ENCODE measurements around the gene VTI1A. TPM values are rescaled to one million over a fixed set of nuclear protein-coding genes. Genes with fewer than 3 reads are reported as not detected.

Gene VTI1A
- polyA plus RNA-seq, 1 of the 3 experiments (the other 2 are of a cell fraction): 8.3 TPM

DNA sequence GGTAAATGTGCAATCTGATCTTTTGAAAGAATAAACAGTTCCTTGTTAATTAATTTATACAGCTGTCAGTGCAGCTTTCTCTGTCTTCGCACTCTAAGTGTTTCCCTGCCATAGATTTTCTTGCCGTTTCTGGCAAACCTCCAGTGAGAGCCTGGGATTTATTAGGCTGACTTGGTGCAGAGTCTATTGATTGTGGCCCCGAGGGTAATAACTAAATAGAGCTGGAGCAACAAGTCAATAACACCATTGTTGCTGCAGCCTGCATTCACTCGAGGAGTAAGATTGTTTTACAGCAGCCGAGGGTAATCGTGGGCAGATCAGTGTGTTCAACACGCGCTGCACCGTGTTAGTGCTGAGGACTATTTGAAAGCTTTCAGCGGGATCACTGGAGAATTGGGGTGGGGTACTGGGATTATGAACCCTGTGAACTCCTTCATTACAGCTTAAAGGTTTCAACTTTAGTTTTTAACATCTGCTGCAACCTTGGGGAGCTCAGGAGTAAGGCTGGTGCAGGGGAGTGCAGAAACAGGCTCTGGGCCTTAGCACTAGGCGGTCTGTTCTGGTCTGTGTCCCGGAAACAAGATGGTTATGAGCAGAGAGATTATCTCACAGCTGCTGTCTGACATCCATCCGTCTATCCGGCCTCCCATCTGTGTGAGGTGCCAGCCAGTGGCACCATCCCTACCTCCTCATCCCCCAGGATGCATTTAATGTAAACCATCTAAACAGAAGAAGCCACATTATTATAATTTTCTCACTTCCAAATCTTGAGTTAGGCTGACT, 329.1 kb downstream of the VTI1A start (continued):
- no peak for TF ChIP-seq NRF1 (IDR thresholded peaks at IDR 0.05; ENCODE audit: low read depth, low read length)
- no peak for TF ChIP-seq FOXM1 (IDR thresholded peaks at IDR 0.05; ENCODE audit: low read depth)
- TF ChIP-seq, protein P1, sequence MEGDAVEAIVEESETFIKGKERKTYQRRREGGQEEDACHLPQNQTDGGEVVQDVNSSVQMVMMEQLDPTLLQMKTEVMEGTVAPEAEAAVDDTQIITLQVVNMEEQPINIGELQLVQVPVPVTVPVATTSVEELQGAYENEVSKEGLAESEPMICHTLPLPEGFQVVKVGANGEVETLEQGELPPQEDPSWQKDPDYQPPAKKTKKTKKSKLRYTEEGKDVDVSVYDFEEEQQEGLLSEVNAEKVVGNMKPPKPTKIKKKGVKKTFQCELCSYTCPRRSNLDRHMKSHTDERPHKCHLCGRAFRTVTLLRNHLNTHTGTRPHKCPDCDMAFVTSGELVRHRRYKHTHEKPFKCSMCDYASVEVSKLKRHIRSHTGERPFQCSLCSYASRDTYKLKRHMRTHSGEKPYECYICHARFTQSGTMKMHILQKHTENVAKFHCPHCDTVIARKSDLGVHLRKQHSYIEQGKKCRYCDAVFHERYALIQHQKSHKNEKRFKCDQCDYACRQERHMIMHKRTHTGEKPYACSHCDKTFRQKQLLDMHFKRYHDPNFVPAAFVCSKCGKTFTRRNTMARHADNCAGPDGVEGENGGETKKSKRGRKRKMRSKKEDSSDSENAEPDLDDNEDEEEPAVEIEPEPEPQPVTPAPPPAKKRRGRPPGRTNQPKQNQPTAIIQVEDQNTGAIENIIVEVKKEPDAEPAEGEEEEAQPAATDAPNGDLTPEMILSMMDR (IDR thresholded peaks at IDR 0.05): no peak
- TF ChIP-seq GATA2 (CRISPR knock-in tag; IDR thresholded peaks at IDR 0.05): peak; percentile 79
- TF ChIP-seq RCOR1 (IDR thresholded peaks at IDR 0.05; ENCODE audit: low read length): peak; percentile 73
- no peak for TF ChIP-seq YY1 (IDR thresholded peaks at IDR 0.05; ENCODE audit: low read depth)
- TF ChIP-seq, protein P2, sequence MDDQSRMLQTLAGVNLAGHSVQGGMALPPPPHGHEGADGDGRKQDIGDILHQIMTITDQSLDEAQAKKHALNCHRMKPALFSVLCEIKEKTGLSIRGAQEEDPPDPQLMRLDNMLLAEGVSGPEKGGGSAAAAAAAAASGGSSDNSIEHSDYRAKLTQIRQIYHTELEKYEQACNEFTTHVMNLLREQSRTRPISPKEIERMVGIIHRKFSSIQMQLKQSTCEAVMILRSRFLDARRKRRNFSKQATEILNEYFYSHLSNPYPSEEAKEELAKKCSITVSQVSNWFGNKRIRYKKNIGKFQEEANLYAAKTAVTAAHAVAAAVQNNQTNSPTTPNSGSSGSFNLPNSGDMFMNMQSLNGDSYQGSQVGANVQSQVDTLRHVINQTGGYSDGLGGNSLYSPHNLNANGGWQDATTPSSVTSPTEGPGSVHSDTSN (IDR thresholded peaks at IDR 0.05): no peak
- TF ChIP-seq RFX5 (IDR thresholded peaks at IDR 0.05; ENCODE audit: low read length): no peak
- TF ChIP-seq RAD21 (IDR thresholded peaks at IDR 0.05; ENCODE audit: low read length): peak; percentile 23; the same call in 1 of the 2 replicates

DNA sequence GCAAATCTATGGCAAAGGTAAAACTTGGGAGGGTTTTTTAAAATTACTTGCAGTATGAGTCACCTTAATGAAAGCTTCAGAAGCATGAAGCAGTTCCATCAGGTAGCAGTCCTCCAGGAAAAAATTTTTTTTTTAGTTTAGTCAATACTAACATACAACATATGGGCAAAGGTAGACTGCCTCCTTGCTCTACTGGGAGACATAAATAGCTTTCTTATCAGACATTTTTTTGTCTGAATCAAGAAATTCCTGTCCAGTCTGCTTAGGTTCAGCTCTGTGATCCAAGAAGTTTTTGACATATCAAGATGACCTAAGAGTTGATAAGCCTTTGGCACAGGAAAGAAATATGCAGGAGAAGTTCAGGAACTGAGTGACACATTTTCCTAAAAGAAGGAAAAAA, 331.6 kb downstream of the VTI1A start:
- no peak for DNase-seq
- peaks cover 10% of the 10 kb centered on the region for H3F3A ChIP-seq (replicated peaks; ENCODE audit: insufficient read depth)
- CTCF ChIA-PET: interaction anchor here (0.7 to 1.6 kb wide), 2 partner anchors 16 to 606 kb away, joined by 3 to 5 read pairs; no protein-coding TSS in a partner anchor

More for the DNA sequence above, 331.6 kb downstream of the VTI1A start:
- POLR2A ChIA-PET: no interaction called here
- H3K4me2 ChIP-seq: peak overlapping the region; percentile 8; the same call in 1 of the 2 replicates
- peaks cover 4 to 31% of the 10 kb centered on the region in 2 experiments; a peak in 3 of 4 replicates for H3K4me1 ChIP-seq (ENCODE audit: control insufficient read depth in 1 of 2, insufficient read depth in 2 of 2, low read depth in 1 of 2, low read length in 1 of 2)
- TF ChIP-seq MXI1 (IDR thresholded peaks at IDR 0.05; ENCODE audit: low read depth, low read length): no peak
- no peak for TF ChIP-seq FOXM1 (IDR thresholded peaks at IDR 0.05; ENCODE audit: low read depth)
- TF ChIP-seq JUND (IDR thresholded peaks at IDR 0.05): peak; percentile 65
- TF ChIP-seq GATA2 (CRISPR knock-in tag; IDR thresholded peaks at IDR 0.05): no peak
- TF ChIP-seq SIN3A (IDR thresholded peaks at IDR 0.05; ENCODE audit: borderline replicate concordance, low read depth, low read length): 0 out of 2 replicates have a peak, but pooled peaks have one; percentile 32
- peak; percentile 51; the same call in 1 of the 2 replicates for TF ChIP-seq POLR2AphosphoS5 (IDR thresholded peaks at IDR 0.05; ENCODE audit: low read depth, low read length)
- TF ChIP-seq, protein P3, sequence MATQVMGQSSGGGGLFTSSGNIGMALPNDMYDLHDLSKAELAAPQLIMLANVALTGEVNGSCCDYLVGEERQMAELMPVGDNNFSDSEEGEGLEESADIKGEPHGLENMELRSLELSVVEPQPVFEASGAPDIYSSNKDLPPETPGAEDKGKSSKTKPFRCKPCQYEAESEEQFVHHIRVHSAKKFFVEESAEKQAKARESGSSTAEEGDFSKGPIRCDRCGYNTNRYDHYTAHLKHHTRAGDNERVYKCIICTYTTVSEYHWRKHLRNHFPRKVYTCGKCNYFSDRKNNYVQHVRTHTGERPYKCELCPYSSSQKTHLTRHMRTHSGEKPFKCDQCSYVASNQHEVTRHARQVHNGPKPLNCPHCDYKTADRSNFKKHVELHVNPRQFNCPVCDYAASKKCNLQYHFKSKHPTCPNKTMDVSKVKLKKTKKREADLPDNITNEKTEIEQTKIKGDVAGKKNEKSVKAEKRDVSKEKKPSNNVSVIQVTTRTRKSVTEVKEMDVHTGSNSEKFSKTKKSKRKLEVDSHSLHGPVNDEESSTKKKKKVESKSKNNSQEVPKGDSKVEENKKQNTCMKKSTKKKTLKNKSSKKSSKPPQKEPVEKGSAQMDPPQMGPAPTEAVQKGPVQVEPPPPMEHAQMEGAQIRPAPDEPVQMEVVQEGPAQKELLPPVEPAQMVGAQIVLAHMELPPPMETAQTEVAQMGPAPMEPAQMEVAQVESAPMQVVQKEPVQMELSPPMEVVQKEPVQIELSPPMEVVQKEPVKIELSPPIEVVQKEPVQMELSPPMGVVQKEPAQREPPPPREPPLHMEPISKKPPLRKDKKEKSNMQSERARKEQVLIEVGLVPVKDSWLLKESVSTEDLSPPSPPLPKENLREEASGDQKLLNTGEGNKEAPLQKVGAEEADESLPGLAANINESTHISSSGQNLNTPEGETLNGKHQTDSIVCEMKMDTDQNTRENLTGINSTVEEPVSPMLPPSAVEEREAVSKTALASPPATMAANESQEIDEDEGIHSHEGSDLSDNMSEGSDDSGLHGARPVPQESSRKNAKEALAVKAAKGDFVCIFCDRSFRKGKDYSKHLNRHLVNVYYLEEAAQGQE (IDR thresholded peaks at IDR 0.05; ENCODE audit: low read depth, low read length): no peak
- TF ChIP-seq, protein P2 (IDR thresholded peaks at IDR 0.05): peak; percentile 82
- TF ChIP-seq RXRA (IDR thresholded peaks at IDR 0.05; ENCODE audit: borderline replicate concordance, low read depth): peak; percentile 42; the same call in 1 of the 2 replicates
- peak; percentile 49; the same call in 1 of the 2 replicates for TF ChIP-seq MEF2A (IDR thresholded peaks at IDR 0.05; ENCODE audit: borderline replicate concordance, low read depth)
- peak in 1 of 2 experiments; percentile 68; a peak in 1 of 4 replicates for TF ChIP-seq EP300 (IDR thresholded peaks at IDR 0.05; ENCODE audit: borderline replicate concordance in 1 of 2, low read depth in 1 of 2, low read length in 1 of 2)
- TF ChIP-seq TEAD4 (IDR thresholded peaks at IDR 0.05; ENCODE audit: borderline replicate concordance, insufficient read depth): peak; percentile 55; the same call in 1 of the 2 replicates
- TF ChIP-seq TCF12 (IDR thresholded peaks at IDR 0.05): peak; percentile 86
- no peak for TF ChIP-seq RCOR1 (IDR thresholded peaks at IDR 0.05; ENCODE audit: low read length)
- TF ChIP-seq, protein P1 (IDR thresholded peaks at IDR 0.05): no peak
- TF ChIP-seq NFIC (IDR thresholded peaks at IDR 0.05; ENCODE audit: borderline replicate concordance): peak; percentile 63; the same call in 1 of the 2 replicates
- H3K9me2 ChIP-seq: no peaks in the 10 kb centered on the region
- H3K36me3 ChIP-seq (replicated peaks in 1 of 2; ENCODE audit: control insufficient read depth in 1 of 2, insufficient read depth in 2 of 2, low read length in 1 of 2): no peaks in the 10 kb centered on the region
- H4K20me1 ChIP-seq (ENCODE audit: insufficient read depth): no peaks in the 10 kb centered on the region
- H3K4me3 ChIP-seq (ENCODE audit: low read depth in 2 of 2, low read length in 1 of 2): no peak overlapping the region
- no peak overlapping the region for H2AFZ ChIP-seq (ENCODE audit: low read depth)
- H3K9me3 ChIP-seq: no peaks in the 10 kb centered on the region
- H3K9ac ChIP-seq: no peak overlapping the region
- no peaks in the 10 kb centered on the region for H3K27me3 ChIP-seq (ENCODE audit: insufficient read depth)
- H3K27ac ChIP-seq (ENCODE audit: low read depth in 2 of 2, low read length in 1 of 2): peak overlapping the region in 1 of 2 experiments; percentile 43; a peak in 1 of 4 replicates
- no peaks in the 10 kb centered on the region for H3K79me2 ChIP-seq (ENCODE audit: insufficient read depth)
